ENCODE results near the gene ENOX2.

- TF ChIP-seq CTCF (IDR thresholded peaks at IDR 0.05 in 2 of 3, conservative IDR thresholded peaks at IDR 0.05 in 1 of 3; ENCODE audit: borderline replicate concordance in 1 of 3, insufficient read depth in 1 of 3, low read depth in 2 of 3, low read length in 2 of 3) = no peak
- TF ChIP-seq POLR2A (IDR thresholded peaks at IDR 0.05; ENCODE audit: borderline replicate concordance, extremely low read depth, insufficient read depth, insufficient read length) = no peak
- TF ChIP-seq SIN3A (IDR thresholded peaks at IDR 0.05; ENCODE audit: low read depth) = no peak
- TF ChIP-seq ZFX (IDR thresholded peaks at IDR 0.05) = no peak
- TF ChIP-seq EZH2 (IDR thresholded peaks at IDR 0.05) = no peak
Measured at GRCh38 chrX:130704053-130705038, 198.7 kb downstream of the ENOX2 start.

Data from HCT116 (cell line).